ENCODE results near the gene SEPHS1. TPM values are rescaled to one million over a fixed set of nuclear protein-coding genes. Genes with fewer than 3 reads are reported as not detected.

The SEPHS1 gene
- total and polyA plus RNA-seq, 2 of the 8 experiments (the other 6 are each of a cell fraction or from before 2014, with no cell fraction given), result 270 to 683 TPM

DNA sequence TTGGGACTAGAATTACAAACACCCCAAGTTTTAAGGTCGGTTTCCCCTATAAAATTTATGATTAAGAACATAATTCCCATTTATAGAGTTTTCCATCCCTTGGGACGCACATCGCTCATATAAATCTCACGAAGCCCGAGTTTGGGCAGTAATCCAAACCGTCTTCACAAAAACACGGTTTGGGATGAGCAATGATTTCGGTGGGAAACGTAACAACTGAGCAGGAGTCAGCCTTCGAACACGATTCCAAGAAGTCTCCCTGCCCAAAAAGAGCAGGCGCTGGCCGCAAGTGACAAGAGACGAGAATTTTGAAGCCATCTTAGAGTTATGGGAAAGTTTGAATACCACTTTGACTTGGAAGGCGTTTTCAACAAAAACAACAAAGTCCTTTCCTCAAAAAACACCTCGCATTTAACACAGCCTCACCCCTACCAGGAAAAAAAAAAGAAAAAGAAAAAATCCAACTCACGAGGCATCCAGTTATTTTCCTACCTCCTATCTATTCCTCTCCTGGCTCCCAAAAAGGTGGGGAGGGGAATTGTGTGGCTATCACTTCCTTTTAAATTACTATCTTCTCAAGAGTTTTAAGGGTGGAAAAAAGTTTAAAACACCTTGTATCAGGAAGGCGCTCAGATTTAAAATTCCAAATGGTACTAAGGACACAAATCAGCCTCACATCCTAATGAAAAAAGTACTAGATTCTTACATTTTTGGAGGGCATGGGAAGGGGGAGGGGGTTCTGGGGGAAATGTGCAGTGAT, 1.6 kb downstream of the SEPHS1 start (continued):
- TF ChIP-seq HDAC2 (IDR thresholded peaks at IDR 0.05; ENCODE audit: borderline replicate concordance in 1 of 2, low read depth in 2 of 2, low read length in 2 of 2), result no peak
- TF ChIP-seq, protein P1, sequence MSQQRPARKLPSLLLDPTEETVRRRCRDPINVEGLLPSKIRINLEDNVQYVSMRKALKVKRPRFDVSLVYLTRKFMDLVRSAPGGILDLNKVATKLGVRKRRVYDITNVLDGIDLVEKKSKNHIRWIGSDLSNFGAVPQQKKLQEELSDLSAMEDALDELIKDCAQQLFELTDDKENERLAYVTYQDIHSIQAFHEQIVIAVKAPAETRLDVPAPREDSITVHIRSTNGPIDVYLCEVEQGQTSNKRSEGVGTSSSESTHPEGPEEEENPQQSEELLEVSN (IDR thresholded peaks at IDR 0.05), result 0 out of 2 replicates have a peak, but pooled peaks have one; percentile 23
- no peak for TF ChIP-seq CHD2 (IDR thresholded peaks at IDR 0.05; ENCODE audit: low read length)
- TF ChIP-seq MAFK (IDR thresholded peaks at IDR 0.05; ENCODE audit: low read depth, low read length), result no peak
- no peak for TF ChIP-seq JUN (IDR thresholded peaks at IDR 0.05; ENCODE audit: low read depth, low read length)

All from H1 (cell line).